ENCODE measurements around the gene TMA7.

TMA7 gene

DNA sequence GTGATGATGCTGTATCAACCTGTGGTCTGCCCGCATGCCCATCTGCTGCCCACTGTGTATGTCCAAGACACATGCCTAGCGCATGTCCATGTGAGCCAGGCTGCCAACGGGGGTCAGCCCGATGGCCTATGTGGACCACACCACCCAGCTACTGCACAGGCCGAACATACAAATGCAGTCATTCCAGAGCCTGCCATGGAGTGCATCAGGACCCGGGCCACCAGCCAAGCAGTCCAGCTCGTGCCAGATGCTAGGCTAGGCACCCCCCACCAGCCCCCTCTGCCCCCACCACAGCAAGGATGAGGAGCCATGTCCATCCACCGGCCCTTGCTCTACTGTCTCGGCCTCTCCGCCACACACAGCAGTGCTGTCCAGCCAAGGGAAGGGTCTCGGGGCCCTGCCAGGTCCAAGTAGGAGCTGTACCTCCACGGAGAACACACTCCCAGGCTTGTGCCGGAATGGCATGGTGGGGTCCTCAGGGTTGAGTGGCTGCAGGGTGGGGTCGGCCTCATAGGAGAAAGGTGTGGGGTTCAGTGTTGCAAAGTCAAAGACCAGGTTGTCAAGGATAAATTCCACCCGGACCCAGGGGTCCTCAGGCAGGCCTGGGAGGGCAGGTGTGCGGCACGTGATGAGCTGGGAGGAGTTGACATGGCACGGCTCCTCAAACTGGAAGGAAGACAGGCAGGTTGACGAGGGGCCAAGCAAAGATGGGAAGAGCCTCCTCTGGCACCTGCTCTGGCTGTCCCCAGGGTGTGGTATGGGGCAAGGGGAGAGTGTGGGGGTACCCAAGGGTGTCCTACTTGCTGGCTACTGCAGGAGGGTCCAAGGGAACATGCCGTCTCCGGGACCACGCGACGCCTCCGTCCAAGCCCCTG is 25.4 kb upstream of the TMA7 start:
- Mint-ChIP-seq H3K27ac (no peak overlapping the region), H3K27me3 (no peaks in the 10 kb centered on the region), H3K9me3 (no peaks in the 10 kb centered on the region), H3K4me3 (no peak overlapping the region), H3K4me1 (ENCODE audit: low read depth) (no peaks in the 10 kb centered on the region), H3K36me3 (ENCODE audit: low read depth) (no peaks in the 10 kb centered on the region)

DNA sequence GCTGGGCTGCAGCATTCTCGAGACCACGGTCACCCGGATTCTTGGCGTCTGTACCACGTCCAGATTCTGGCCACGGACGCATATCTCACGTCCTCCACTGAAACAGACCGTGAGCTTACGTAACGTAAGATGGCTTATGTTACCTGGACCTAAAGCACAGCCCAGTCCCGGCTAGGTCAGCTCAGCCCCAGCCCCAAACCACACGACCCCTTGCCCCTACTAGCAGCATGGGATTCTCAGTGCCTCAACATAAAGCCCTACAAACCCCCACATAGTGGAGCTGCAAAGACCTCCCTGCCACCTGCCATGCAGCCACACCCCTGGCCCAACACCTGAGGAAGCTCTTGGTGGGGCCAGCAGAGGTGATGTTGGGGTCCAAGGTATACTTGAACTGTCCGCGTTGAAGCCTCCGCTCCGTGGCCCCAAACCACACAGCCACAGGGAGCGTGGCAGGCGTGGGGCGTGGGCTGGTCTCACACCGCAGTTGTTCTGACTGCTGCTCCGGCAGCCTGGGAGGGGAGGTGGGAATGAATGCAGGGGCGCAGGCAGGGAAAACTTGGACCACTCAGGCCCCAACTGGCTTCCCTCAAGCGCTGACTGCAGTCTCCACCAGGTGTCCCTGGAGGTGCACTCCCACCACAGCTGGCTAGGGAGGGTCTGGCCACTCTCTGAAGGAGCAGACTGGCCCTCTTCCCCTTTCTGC is 24.7 kb upstream of the TMA7 start:
- no peaks in the 10 kb centered on the region for H3K9me3 Mint-ChIP-seq
- no peaks in the 10 kb centered on the region for H3K4me1 Mint-ChIP-seq (ENCODE audit: low read depth)
- no peaks in the 10 kb centered on the region for H3K27me3 Mint-ChIP-seq
- H3K36me3 Mint-ChIP-seq (ENCODE audit: low read depth) = no peaks in the 10 kb centered on the region
- H3K4me3 Mint-ChIP-seq = no peak overlapping the region
- H3K27ac Mint-ChIP-seq = no peak overlapping the region

DNA sequence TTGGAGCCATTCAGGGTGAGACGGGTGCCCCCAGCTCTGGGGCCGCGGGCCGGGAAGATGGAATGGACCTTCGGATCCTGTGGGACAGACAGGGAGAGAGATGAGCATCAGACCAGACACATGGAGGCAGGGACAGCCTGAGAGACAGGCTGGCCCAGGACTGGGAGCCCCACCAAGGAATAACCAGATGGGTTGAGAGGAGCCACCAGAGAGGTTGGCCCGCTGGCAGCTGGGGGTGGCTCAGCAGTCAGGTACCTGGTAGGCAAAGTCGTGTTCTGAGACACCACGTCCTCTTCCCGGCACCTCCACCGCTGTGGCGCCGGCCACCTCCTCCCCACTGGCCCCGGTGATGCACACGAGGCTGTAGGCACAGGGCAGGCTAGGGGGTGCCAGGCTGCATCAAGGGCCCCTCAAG is 24.0 kb upstream of the TMA7 start:
- no peaks in the 10 kb centered on the region for H3K9me3 Mint-ChIP-seq
- no peaks in the 10 kb centered on the region for H3K4me1 Mint-ChIP-seq (ENCODE audit: low read depth)
- no peaks in the 10 kb centered on the region for H3K27me3 Mint-ChIP-seq
- H3K27ac Mint-ChIP-seq = no peak overlapping the region
- no peak overlapping the region for H3K4me3 Mint-ChIP-seq
- H3K36me3 Mint-ChIP-seq (ENCODE audit: low read depth) = no peaks in the 10 kb centered on the region

DNA sequence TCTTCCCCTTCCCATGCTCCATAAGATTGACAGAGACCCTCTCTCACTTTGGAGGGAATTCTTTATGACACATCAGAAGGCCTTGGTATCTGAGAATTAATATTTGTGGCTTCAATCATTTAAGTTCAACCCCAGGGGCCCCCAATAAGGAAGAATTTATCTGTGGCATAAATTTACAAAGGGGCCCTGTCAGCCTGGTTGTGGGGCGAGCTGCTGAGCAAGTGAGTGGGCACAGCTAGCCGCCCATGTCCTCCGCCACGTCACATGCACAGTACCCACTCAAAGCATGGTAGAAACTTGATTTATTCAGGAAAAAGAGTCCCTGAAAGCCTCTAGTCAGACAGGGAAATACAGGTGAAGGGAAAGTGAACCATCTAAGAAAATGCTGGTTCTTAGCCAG is 23.5 kb upstream of the TMA7 start:
- H3K36me3 Mint-ChIP-seq (ENCODE audit: low read depth) = no peaks in the 10 kb centered on the region
- H3K4me3 Mint-ChIP-seq = no peak overlapping the region
- H3K9me3 Mint-ChIP-seq = no peaks in the 10 kb centered on the region
- H3K27me3 Mint-ChIP-seq = no peaks in the 10 kb centered on the region
- no peak overlapping the region for H3K27ac Mint-ChIP-seq
- H3K4me1 Mint-ChIP-seq (ENCODE audit: low read depth) = no peaks in the 10 kb centered on the region

DNA sequence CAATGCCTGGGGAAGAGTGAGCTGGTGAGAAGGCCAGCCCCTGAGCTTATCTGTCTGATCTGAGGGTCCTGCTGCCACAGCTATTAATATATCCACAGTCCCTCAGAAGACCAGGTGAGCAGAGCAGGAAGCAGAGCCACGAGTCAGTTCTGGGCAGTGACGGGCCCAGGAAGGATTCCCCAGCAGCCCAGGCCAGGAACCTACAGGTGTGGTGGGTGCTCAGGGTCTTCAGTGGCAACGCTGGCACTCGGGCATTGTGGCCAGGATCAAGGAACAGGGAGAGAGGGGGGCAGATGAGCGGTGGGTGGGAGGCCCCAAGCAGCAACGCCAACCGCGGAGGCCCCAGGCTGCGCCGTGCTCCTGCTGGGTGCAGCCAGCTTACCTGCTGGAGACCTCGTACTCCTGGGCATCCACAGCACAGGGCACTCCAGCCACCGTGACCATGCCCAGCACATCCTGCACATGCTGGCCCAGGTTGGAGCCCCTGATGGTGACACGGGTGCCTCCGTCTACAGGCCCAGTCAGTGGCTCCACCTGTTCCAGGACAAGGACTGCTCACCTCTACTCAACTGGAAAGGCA is 22.4 kb upstream of the TMA7 start:
- Mint-ChIP-seq H3K36me3 (ENCODE audit: low read depth) (no peaks in the 10 kb centered on the region), H3K27ac (no peak overlapping the region), H3K4me1 (ENCODE audit: low read depth) (no peaks in the 10 kb centered on the region), H3K9me3 (no peaks in the 10 kb centered on the region), H3K4me3 (no peak overlapping the region), H3K27me3 (no peaks in the 10 kb centered on the region)

DNA sequence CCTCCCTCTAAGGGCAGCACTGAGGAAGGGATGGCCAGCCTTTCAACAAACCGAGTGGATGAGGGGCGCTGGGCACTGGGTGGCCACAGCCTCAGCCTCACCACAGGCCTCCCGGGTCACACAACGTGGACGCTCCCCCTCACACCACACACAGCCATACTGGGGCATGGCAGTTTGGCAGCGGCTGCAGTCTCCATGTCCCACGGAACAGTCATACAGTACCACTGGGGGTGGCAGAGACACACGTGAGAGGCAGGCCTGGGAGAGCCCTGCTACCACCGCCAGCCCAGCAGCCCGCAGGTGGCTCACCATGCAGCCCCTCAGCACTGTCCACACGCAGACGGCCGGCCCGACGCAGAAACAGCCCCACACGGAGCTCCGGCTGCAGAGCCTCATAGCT is 21.9 kb upstream of the TMA7 start:
- Mint-ChIP-seq H3K36me3 (ENCODE audit: low read depth) (no peaks in the 10 kb centered on the region), H3K9me3 (no peaks in the 10 kb centered on the region), H3K4me3 (no peak overlapping the region), H3K27me3 (no peaks in the 10 kb centered on the region), H3K27ac (no peak overlapping the region), H3K4me1 (ENCODE audit: low read depth) (no peaks in the 10 kb centered on the region)

DNA sequence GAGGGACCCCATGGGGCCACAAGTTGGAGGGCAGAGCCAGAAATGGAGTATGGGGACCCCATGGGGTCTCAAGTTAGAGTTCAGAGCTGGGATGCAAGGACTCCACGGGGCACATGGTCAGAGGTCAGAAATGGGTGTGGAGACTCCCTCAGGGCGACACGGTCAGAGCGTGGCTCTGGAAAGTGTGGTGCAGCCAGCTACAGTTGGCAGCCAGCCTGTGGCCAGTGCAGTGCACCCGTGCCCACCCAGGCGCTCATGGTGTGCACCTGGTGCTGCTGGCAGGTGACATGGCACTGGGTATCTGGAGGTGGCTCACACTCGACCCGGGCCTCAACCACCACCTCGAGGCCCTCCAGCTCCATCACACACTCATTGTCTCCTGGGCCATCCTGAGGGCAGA is 21.4 kb upstream of the TMA7 start:
- no peaks in the 10 kb centered on the region for H3K4me1 Mint-ChIP-seq (ENCODE audit: low read depth)
- no peak overlapping the region for H3K27ac Mint-ChIP-seq
- H3K9me3 Mint-ChIP-seq = no peaks in the 10 kb centered on the region
- no peak overlapping the region for H3K4me3 Mint-ChIP-seq
- H3K36me3 Mint-ChIP-seq (ENCODE audit: low read depth) = no peaks in the 10 kb centered on the region
- H3K27me3 Mint-ChIP-seq = no peaks in the 10 kb centered on the region

DNA sequence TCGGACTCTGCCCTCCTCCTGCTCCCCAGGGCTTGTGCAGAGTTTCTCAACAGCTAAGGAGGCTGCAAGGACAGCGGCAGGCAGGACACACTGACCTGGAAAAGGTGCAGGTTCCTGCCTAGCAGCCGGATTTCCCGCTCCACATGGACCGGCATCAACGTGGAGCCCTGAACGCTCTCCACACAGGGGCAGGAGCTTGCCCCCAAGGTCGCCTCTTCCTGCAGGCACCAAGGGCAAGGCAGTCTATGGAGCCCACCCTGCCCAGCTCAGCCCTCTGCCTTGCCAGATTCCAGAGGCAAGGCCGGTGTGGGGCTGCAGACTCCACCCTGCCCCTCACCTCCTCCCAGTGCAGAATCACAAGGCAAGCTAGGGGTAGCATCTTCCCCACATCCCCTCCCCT is 20.9 kb upstream of the TMA7 start:
- H3K27ac Mint-ChIP-seq = no peak overlapping the region
- no peaks in the 10 kb centered on the region for H3K36me3 Mint-ChIP-seq (ENCODE audit: low read depth)
- H3K27me3 Mint-ChIP-seq = no peaks in the 10 kb centered on the region
- no peak overlapping the region for H3K4me3 Mint-ChIP-seq
- H3K4me1 Mint-ChIP-seq (ENCODE audit: low read depth) = no peaks in the 10 kb centered on the region
- no peaks in the 10 kb centered on the region for H3K9me3 Mint-ChIP-seq

DNA sequence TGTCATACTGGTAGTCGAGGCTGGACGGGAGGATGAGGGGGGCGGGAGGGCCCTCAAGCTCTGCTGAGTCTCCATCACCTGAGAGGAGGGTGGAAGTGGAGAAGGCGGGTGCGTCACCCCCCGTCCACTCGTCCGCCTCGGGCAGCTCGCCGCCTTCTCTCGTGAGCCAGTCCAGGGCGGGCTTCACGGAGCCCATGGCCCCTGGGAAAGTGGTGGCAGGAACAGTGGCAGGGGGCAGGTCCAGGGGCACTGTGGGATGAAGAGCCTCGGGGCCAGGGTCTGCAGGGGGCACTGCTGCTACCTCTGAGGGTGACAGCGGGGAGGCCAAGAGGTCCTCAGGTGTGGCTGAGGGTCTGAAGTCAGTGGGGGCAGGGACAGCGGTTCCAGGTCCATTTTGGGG is 20.5 kb upstream of the TMA7 start:
- no peaks in the 10 kb centered on the region for H3K27me3 Mint-ChIP-seq
- no peak overlapping the region for H3K4me3 Mint-ChIP-seq
- H3K27ac Mint-ChIP-seq = no peak overlapping the region
- no peaks in the 10 kb centered on the region for H3K9me3 Mint-ChIP-seq
- H3K36me3 Mint-ChIP-seq (ENCODE audit: low read depth) = no peaks in the 10 kb centered on the region
- H3K4me1 Mint-ChIP-seq (ENCODE audit: low read depth) = no peaks in the 10 kb centered on the region

DNA sequence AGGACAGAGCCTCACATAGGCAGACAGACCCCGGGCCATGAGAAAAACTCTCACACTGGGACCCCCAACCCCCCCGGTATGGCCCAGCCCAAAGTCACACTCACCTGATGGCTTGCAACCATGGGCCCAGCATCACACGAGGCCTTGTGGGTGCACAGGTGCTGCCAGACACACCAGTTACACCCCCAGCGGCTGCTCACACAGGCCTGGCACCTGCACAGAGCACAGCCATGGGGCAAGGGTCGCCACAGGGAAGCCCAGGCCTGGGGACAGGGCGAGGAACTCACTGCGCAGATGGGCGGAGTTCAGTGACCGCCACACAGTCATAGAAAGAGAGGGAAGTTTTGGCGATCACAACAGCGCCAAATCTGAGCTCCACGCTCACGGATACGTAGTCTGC is 19.5 kb upstream of the TMA7 start:
- Mint-ChIP-seq H3K27ac (no peak overlapping the region), H3K4me3 (no peak overlapping the region), H3K36me3 (ENCODE audit: low read depth) (no peaks in the 10 kb centered on the region), H3K9me3 (no peaks in the 10 kb centered on the region), H3K4me1 (ENCODE audit: low read depth) (no peaks in the 10 kb centered on the region), H3K27me3 (no peaks in the 10 kb centered on the region)

DNA sequence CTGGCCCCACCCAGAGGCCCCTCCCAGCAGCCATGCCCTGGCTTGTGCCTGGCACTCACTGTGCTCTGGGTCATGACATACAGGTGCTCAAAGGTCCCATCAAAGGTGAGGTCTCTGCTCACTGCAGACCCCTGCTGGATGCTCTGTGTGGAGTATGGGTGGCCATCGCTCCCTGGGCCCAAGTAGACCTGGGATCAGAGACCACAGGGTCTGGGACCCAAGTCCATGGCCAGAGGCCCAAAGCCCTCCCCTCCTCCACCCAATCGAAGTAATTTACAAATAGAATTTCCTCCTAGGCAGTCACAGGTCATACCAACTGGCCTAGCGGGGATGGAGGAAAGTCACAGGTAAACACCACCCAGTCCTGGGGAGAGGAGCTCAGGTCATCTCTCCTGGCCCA is 17.8 kb upstream of the TMA7 start:
- no peaks in the 10 kb centered on the region for H3K27me3 Mint-ChIP-seq
- no peaks in the 10 kb centered on the region for H3K36me3 Mint-ChIP-seq (ENCODE audit: low read depth)
- H3K9me3 Mint-ChIP-seq = no peaks in the 10 kb centered on the region
- H3K4me3 Mint-ChIP-seq = no peak overlapping the region
- no peaks in the 10 kb centered on the region for H3K4me1 Mint-ChIP-seq (ENCODE audit: low read depth)
- no peak overlapping the region for H3K27ac Mint-ChIP-seq

DNA sequence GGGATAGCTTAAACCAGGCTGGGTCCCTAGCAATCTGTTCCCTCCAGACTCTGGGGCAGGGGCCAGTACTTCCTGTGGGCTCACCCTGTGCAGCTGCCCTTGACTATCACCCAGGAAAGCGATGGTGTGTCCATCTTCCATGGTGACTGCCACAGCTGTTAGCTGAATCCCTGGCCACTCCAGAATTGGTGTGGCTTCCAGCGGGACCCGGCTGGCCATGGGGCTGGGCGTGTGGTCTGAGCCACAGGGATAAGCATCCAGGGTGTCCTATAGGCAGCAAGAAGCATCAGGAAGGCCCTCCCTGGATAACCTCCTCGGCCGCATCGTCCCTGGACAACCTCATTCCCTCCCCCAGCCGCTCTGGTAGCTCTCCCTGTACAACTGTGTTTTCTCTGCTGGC is 17.4 kb upstream of the TMA7 start:
- no peaks in the 10 kb centered on the region for H3K27me3 Mint-ChIP-seq
- H3K27ac Mint-ChIP-seq = no peak overlapping the region
- no peak overlapping the region for H3K4me3 Mint-ChIP-seq
- H3K4me1 Mint-ChIP-seq (ENCODE audit: low read depth) = no peaks in the 10 kb centered on the region
- H3K9me3 Mint-ChIP-seq = no peaks in the 10 kb centered on the region
- no peaks in the 10 kb centered on the region for H3K36me3 Mint-ChIP-seq (ENCODE audit: low read depth)

DNA sequence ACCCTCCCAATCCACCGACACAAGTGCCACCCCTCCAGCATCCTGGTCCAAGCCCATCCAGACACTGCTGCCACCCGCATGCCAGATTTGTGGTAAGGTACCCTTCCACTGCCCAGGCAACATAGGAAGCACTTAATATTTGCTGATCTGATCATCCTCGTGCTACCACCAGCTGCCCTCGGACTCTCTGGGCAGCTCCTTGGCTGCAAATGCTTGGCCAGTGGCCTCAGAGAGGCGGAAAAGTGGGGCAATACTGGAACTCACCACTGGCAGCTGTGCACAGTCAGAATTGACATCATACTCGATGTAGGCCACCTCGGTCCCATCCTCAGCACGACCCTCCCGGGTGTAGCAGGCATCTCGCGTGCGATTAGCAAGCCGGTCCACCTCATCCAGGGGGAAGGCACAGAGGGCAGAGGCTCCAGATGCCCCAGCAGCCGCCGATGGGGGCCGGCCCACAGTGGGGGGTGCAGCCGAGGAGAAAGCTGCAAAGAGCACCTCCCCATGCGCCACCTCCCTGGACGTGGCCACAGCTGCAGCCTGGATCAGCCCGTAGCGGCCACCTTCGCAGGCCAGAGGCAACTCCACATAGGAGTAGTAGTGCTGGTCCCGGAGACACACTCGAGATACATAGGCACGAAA is 16.7 kb upstream of the TMA7 start:
- Mint-ChIP-seq H3K27me3 (peaks cover 6% of the 10 kb centered on the region), H3K4me1 (ENCODE audit: low read depth) (no peaks in the 10 kb centered on the region), H3K27ac (no peak overlapping the region), H3K4me3 (no peak overlapping the region), H3K9me3 (no peaks in the 10 kb centered on the region), H3K36me3 (ENCODE audit: low read depth) (no peaks in the 10 kb centered on the region)

DNA sequence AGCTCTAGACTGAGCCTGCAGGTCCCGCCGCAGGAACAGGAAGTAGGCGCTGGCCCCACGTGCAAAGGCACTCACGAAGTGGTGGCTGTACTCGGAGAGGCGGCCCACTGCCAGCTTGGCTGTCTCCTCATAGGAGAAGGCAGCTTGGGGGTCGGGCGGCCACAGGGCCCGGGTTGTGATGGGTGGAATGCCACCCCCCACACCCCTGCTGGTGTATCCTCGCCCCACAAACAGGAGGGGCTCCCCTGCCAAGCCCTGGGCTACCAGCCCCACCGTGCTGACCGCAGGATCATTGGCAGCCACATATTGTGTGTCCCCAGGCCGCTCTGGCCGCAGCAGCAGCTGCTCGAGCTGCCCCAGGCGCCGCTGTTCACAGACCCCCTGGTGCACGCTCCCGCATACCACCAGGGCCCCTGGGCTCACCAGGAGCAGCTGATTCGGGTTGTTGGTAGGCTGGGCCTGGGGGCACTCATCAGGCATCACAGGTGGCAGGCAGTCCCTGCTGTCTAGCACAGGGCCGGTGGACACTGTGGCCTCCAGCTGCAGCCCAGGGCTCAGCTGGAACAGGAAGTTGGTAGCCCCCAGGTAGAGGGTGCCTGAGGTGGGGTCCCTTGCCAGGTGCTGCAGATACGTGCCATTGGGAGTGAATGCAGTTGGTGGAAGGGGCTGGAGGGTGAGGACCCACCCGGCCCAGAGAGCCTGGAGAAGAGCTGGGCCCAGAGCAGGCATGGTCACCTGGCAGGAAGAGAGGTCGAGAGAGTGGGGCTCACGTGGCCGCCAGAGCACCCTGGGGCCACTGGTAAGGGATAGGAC is 16.0 kb upstream of the TMA7 start:
- Mint-ChIP-seq H3K27ac (no peak overlapping the region), H3K4me3 (no peak overlapping the region)

More for the DNA sequence above, 16.0 kb upstream of the TMA7 start:
- no peaks in the 10 kb centered on the region for H3K36me3 Mint-ChIP-seq (ENCODE audit: low read depth)
- peaks cover 8% of the 10 kb centered on the region for H3K27me3 Mint-ChIP-seq
- H3K9me3 Mint-ChIP-seq = no peaks in the 10 kb centered on the region
- H3K4me1 Mint-ChIP-seq (ENCODE audit: low read depth) = no peaks in the 10 kb centered on the region

All from stimulated activated naive CD8-positive, alpha-beta T cell treated with anti-CD3 and anti-CD28 coated beads, Interleukin-15, Interleukin-2, amounts not matched to agents 100 ng/mL and 50 ng/mL, for 24 hours (primary cell).